ENCODE results near the gene SPACA6. TPM values are rescaled to one million over a fixed set of nuclear protein-coding genes. Genes with fewer than 3 reads are reported as not detected.

The SPACA6 gene
- total and polyA plus RNA-seq, 4 donors, result 0.92 to 2.5 (median 1.3) TPM

GRCh38 chr19:51663650-51664049 lies 29.5 kb upstream of the SPACA6 start:
- TF ChIP-seq, protein P1, sequence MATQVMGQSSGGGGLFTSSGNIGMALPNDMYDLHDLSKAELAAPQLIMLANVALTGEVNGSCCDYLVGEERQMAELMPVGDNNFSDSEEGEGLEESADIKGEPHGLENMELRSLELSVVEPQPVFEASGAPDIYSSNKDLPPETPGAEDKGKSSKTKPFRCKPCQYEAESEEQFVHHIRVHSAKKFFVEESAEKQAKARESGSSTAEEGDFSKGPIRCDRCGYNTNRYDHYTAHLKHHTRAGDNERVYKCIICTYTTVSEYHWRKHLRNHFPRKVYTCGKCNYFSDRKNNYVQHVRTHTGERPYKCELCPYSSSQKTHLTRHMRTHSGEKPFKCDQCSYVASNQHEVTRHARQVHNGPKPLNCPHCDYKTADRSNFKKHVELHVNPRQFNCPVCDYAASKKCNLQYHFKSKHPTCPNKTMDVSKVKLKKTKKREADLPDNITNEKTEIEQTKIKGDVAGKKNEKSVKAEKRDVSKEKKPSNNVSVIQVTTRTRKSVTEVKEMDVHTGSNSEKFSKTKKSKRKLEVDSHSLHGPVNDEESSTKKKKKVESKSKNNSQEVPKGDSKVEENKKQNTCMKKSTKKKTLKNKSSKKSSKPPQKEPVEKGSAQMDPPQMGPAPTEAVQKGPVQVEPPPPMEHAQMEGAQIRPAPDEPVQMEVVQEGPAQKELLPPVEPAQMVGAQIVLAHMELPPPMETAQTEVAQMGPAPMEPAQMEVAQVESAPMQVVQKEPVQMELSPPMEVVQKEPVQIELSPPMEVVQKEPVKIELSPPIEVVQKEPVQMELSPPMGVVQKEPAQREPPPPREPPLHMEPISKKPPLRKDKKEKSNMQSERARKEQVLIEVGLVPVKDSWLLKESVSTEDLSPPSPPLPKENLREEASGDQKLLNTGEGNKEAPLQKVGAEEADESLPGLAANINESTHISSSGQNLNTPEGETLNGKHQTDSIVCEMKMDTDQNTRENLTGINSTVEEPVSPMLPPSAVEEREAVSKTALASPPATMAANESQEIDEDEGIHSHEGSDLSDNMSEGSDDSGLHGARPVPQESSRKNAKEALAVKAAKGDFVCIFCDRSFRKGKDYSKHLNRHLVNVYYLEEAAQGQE (IDR thresholded peaks at IDR 0.05), result no peak
- no peak for TF ChIP-seq HNF4A (conservative IDR thresholded peaks at IDR 0.05)
- no peak for TF ChIP-seq ATF3 (IDR thresholded peaks at IDR 0.05)
- TF ChIP-seq, protein P2, sequence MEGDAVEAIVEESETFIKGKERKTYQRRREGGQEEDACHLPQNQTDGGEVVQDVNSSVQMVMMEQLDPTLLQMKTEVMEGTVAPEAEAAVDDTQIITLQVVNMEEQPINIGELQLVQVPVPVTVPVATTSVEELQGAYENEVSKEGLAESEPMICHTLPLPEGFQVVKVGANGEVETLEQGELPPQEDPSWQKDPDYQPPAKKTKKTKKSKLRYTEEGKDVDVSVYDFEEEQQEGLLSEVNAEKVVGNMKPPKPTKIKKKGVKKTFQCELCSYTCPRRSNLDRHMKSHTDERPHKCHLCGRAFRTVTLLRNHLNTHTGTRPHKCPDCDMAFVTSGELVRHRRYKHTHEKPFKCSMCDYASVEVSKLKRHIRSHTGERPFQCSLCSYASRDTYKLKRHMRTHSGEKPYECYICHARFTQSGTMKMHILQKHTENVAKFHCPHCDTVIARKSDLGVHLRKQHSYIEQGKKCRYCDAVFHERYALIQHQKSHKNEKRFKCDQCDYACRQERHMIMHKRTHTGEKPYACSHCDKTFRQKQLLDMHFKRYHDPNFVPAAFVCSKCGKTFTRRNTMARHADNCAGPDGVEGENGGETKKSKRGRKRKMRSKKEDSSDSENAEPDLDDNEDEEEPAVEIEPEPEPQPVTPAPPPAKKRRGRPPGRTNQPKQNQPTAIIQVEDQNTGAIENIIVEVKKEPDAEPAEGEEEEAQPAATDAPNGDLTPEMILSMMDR (IDR thresholded peaks at IDR 0.05; ENCODE audit: low read depth, low read length, missing input control), result no peak
- no peak for TF ChIP-seq RAD21 (IDR thresholded peaks at IDR 0.05)
- no peak for TF ChIP-seq FOXA1 (IDR thresholded peaks at IDR 0.05)
- TF ChIP-seq JUND (IDR thresholded peaks at IDR 0.05), result no peak
- no peak for TF ChIP-seq TAF1 (conservative IDR thresholded peaks at IDR 0.05)
- no peak for TF ChIP-seq EGR1 (IDR thresholded peaks at IDR 0.05; ENCODE audit: low read depth in 2 of 2)
- TF ChIP-seq GABPA (IDR thresholded peaks at IDR 0.05 in 1 of 2, conservative IDR thresholded peaks at IDR 0.05 in 1 of 2), result no peak
- H3K9ac ChIP-seq (ENCODE audit: low read depth in 1 of 2, low read length in 2 of 2), result no peak overlapping the region
- no peaks in the 10 kb centered on the region for H3K36me3 ChIP-seq (ENCODE audit: control insufficient read depth in 4 of 4, insufficient read depth in 3 of 4, low read depth in 1 of 4, low read length in 3 of 4)
- peaks cover 0 to 2% (median 0%) of the 10 kb centered on the region in 4 donors for H3K27me3 ChIP-seq (ENCODE audit: control insufficient read depth in 4 of 4, insufficient read depth in 4 of 4, low read length in 3 of 4)
- no peak overlapping the region for H3K4me3 ChIP-seq (ENCODE audit: low read depth in 1 of 3, low read length in 3 of 3)
- peaks cover 0 to 2% (median 0%) of the 10 kb centered on the region in 4 donors for H3K9me3 ChIP-seq (ENCODE audit: control insufficient read depth in 4 of 4, low read length in 3 of 4)
- WGBS, result 47% methylated on average over 3 of the region's 3 CpGs
- H3K4me1 ChIP-seq (ENCODE audit: control insufficient read depth in 4 of 4, insufficient read depth in 4 of 4, low read length in 3 of 4), result no peaks in the 10 kb centered on the region
- H3K27ac ChIP-seq (ENCODE audit: low read depth in 1 of 2, low read length in 2 of 2), result no peak overlapping the region
- no peak for DNase-seq (ENCODE audit: low spot score)

GRCh38 chr19:51664131-51664530 lies 29.0 kb upstream of the SPACA6 start:
- Histone ChIP-seq H3K9ac (ENCODE audit: low read depth in 1 of 2, low read length in 2 of 2) (no peak overlapping the region), H3K9me3 (ENCODE audit: control insufficient read depth in 4 of 4, low read length in 3 of 4) (peaks cover 0 to 2% (median 0%) of the 10 kb centered on the region in 4 donors), H3K27me3 (ENCODE audit: control insufficient read depth in 4 of 4, insufficient read depth in 4 of 4, low read length in 3 of 4) (peaks cover 0 to 2% (median 0%) of the 10 kb centered on the region in 4 donors), H3K4me1 (ENCODE audit: control insufficient read depth in 4 of 4, insufficient read depth in 4 of 4, low read length in 3 of 4) (no peaks in the 10 kb centered on the region), H3K4me3 (ENCODE audit: low read depth in 1 of 3, low read length in 3 of 3) (no peak overlapping the region), H3K27ac (ENCODE audit: low read depth in 1 of 2, low read length in 2 of 2) (no peak overlapping the region), H3K36me3 (ENCODE audit: control insufficient read depth in 4 of 4, insufficient read depth in 3 of 4, low read depth in 1 of 4, low read length in 3 of 4) (no peaks in the 10 kb centered on the region)
- TF ChIP-seq NR2F2 (IDR thresholded peaks at IDR 0.05) (no peak), RAD21 (IDR thresholded peaks at IDR 0.05) (no peak), FOXA1 (IDR thresholded peaks at IDR 0.05) (no peak), TAF1 (conservative IDR thresholded peaks at IDR 0.05) (no peak), RXRA (IDR thresholded peaks at IDR 0.05) (no peak), JUND (IDR thresholded peaks at IDR 0.05) (no peak), EGR1 (IDR thresholded peaks at IDR 0.05; ENCODE audit: low read depth in 2 of 2) (no peak), HNF4A (conservative IDR thresholded peaks at IDR 0.05) (no peak), GABPA (IDR thresholded peaks at IDR 0.05 in 1 of 2, conservative IDR thresholded peaks at IDR 0.05 in 1 of 2) (no peak), SP1 (IDR thresholded peaks at IDR 0.05) (no peak), FOXA2 (IDR thresholded peaks at IDR 0.05) (no peak), HNF4G (IDR thresholded peaks at IDR 0.05) (no peak)
- TF ChIP-seq, protein P2 (IDR thresholded peaks at IDR 0.05; ENCODE audit: low read depth, low read length, missing input control), result no peak
- no peak for DNase-seq (ENCODE audit: low spot score)
- WGBS, result 14% methylated on average over 1 of the region's 1 CpG
